HuH-7.5 (cell line): ENCODE data around the gene WWC2.
"Not testable (repeated sequence)": the region's sequence is repeated elsewhere in the genome, so short reads cannot be mapped to it uniquely, and the experiment has no call there.

Experiments
- DNase-seq: peaks from one replicate; pipeline ENCODE4 v3.0.0; 2011; ENCODE audit warnings: low spot score

The WWC2 gene

DNA sequence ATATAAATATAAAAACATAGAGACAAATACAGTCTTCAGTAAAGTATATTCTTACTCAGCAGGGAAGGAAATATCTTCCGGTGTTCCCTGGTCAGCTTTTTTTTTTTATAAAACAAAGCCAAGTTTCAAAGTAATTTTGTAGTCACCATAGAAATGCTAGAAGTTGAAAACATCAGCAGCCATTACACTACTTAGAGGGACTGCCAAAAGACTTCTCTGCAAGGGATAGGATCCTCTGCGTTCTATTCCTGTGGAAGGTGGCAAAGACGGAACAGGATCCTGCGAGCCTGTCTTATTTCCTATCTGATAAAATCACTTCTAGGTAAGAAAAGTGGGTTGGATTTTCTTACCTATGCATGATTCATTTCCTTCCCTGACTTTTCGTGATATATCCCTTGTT is 201.6 kb downstream of the WWC2 start:
- DNase-seq, result no peak

GRCh38 chr4:183303301-183303700 is 204.2 kb downstream of the WWC2 start:
- DNase-seq, result no peak

- no peak for DNase-seq
Measured at GRCh38 chr4:183304067-183304466, 205.0 kb downstream of the WWC2 start.

DNA sequence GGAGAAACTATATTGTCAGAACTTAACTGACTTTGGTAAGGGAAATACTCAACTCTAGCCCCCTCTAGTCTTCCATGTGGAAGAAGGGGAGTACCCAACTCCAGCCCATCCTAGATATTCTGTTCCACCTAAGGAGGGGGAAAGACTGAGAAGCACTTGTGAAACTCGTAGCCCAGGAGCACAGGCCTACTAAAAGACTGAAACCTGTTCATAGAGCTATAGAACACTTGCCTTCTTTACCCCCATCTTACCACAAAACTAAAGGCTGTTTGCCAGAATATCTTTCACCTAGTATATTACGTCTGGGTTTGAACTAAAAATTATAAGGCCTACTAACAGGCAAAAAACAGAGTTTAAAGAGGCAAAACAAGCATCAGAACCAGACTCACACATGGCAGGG is 205.5 kb downstream of the WWC2 start:
- no peak for DNase-seq

- DNase-seq, result no peak
Measured at GRCh38 chr4:183306811-183307210, 207.8 kb downstream of the WWC2 start.

DNA sequence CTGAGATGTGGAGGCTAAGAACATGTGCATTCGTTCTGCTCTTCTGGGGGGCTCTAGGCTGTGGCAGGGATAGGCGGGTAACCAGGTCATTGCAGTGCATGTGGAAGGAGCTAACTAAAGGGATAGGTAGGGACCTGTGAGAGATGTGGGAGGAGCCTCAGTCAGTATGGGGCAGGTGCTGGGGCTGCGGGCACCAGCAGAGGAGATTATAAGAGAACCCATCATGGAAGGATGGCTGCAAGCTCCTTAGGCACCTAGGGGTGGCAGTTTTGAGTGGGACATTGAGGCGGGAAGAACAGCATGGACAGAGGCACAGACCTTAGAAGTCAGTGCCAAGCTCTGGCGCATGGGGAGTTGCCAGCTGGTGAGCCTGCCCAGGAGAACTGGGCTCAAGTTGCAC is 213.8 kb downstream of the WWC2 start:
- DNase-seq, result no peak

GRCh38 chr4:183314336-183314735 is 215.3 kb downstream of the WWC2 start:
- DNase-seq, result no peak

GRCh38 chr4:183314806-183315205 is 215.7 kb downstream of the WWC2 start:
- DNase-seq, result no peak

GRCh38 chr4:183318656-183319055 is 219.6 kb downstream of the WWC2 start:
- DNase-seq, result no peak

DNA sequence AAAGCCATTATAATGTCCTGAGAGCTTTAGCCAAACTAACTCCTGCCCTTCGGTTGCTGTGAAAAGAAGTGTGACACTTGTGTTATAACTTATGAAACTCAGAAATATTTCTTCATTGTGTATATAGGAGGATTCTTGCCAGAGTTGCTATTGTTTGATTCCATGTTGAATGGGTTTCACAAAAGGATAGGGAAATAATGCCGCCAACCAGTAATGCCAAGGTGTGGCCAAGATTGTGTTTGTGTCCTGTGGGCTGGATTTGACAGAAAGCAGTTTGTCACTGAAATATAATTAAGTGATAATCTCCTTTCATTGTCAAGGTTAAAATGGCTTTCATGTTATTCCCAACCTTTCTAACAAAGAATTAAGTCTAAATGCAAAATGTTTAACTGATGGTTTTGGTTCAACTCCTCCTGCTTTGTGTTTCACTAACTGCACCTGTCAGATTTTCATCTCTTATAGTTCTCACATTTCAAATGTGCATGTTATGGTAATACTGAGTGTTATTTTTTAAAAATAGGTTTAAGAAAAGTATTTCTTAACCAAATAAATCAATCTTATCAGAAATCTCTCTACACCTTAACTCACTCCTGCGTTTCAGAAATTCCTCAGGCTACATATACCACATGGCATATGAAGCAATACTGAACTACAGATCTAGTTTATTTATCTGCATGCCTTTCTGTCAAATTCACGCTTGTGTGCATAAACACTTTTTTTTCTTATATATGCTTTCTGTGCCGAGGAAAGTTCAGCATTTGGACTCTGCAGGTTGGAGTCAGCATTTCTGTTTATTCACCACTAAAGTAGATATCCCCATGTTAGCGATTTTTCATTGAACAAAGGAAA is 221.4 kb downstream of the WWC2 start, which contains the start of gene CLDN22:
Gene CLDN22 (minus strand): TSS at position 66 of the 849 bp plus-strand sequence. CDS start 58 bp downstream, at position 8.
- no peak for DNase-seq

GRCh38 chr4:183321079-183321478 is 222.0 kb downstream of the WWC2 start:
- no peak for DNase-seq

DNA sequence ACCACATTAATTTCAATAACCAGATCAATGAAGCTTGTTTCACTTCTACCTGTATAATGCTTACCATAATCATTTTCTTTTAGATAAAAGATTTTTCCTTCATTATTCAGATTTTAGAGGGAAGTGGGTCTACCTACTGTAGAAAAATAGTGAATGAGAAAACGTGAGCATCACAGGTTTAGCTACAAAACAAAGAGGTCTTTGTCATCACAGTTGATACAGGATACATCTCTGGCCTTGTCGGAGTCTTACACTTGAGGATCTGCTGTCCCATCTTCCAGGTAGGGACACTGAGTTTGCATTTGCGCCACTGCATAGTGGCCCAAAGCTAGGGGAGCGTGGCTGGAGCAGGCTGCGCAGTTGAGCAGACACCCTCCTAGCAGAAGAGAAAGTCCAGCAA is 222.5 kb downstream of the WWC2 start:
- no peak for DNase-seq

DNA sequence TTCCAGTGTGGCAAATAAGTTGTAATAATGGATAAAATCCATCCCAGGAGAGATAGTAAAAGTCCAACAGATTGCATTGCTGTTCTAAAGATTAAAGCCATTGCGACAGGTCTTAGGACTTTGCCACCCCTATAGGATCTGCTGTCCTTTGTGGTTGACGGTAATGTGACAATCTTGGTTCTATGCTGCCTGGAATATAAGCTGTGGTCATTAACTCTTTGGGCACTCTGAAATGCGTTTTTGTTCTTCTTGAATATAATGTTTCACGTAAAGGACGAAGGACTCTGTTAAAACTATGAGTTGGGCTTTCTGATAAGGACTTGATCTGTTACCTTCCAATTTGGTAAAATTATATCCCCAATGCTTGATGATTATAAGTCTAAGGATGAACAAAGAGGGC is 223.3 kb downstream of the WWC2 start, which contains the start of gene CLDN24:
Gene CLDN24 (minus strand): TSS at position 101 of the 400 bp plus-strand sequence. CDS start 0 bp downstream, at position 101.
- DNase-seq, result no peak

GRCh38 chr4:183323295-183323694 is 224.2 kb downstream of the WWC2 start:
- DNase-seq, result no peak

DNA sequence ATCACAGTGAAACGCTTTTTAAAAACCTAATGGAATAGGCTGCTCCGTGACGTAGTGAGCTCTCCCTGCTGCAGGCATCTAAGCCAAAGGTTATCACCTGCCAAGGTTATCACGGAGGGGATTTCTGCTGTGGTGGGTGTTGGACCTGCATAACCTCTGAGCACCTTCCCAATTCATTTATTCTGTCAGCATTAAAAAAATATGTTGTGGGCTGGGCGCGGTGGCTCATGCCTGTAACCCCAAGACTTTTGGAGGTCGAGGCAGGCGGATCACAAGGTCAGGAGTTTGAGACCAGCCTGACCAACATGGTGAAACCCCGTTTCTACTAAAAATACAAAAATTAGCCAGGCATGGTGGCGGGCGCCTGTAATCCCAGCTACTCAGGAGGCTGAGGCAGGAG is 225.0 kb downstream of the WWC2 start:
- DNase-seq, result not testable (repeated sequence)

DNA sequence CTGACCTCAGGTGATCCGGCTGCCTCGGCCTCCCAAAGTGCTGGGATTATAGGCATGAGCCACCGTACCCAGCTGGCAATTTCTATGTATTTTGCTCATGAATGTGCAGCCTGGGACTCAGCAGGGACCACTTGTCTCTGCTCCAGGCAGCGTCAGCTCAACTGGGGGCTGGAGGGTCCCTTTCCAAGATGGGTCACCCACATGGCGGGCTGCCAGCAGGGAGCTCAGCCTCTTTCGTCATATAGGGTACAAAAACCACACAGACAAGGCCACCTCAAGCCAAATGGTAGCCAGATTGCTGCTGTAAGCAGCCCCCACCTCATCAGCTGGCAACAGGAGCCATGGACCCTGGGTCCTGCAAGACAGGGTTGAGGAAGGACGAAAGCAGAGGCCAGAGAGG is 225.6 kb downstream of the WWC2 start:
- no peak for DNase-seq

- not testable (repeated sequence) for DNase-seq
Measured at GRCh38 chr4:183326387-183326786, 227.3 kb downstream of the WWC2 start.

DNA sequence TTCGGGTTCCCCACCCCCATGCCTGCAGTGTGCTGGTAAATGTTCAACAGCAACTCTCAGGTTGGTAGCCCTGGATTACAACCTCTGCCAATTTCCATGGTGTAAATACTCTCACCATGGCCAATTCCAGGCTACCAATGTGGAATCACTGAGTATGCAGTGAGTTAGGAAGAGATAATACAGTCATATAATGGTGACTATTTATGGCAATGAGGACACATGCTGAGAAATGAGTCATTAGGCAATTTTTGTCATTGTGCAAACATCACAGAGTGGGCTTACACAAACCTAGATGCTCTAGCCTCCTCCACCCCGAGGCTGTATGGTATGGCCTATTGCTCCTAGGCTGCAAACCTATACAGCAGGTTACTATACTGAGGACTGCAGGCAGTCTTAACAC is 227.8 kb downstream of the WWC2 start:
- DNase-seq, result no peak

- DNase-seq, result no peak
Measured at GRCh38 chr4:183327827-183328226, 228.8 kb downstream of the WWC2 start.

- no peak for DNase-seq
Measured at GRCh38 chr4:183328832-183329231, 229.8 kb downstream of the WWC2 start.

- no peak for DNase-seq
Measured at GRCh38 chr4:183329244-183329643, 230.2 kb downstream of the WWC2 start.

DNA sequence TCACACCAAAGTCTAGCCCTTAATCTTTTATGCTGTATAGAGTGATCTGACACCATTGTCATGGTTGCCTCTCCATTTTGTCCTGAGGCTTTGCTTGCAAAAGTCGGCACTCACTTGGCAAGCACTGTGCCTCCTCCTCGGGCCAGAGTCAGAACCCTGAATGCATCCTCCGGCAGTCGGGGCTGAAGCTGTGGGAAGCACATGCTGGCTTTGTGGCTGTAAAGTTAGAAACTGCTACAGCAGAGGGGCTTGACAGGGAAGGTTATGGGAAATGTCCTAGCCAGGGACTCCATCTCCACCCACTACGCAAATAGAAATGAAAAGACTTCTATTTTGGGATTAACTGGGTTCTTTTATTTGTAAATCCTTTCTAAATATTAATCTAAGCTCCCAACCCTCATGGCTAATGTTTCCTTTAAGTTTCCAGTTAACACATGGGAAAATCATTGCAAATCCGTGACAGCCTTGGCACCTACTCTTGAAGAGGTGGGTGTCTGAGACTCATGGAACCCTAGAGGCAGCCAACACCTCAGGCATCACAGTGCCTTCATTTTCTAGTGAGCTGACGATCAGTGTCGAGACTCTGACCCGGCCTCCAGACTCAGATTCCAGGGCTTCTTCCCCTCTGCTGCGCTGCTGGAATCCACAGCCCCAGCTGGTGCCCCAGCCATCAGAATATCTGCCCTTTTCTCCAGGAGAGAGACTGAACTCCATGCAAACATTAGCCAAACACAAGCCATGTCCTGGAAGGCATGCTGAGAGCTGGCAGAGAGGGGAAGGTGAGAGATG is 231.1 kb downstream of the WWC2 start:
- DNase-seq, result no peak

DNA sequence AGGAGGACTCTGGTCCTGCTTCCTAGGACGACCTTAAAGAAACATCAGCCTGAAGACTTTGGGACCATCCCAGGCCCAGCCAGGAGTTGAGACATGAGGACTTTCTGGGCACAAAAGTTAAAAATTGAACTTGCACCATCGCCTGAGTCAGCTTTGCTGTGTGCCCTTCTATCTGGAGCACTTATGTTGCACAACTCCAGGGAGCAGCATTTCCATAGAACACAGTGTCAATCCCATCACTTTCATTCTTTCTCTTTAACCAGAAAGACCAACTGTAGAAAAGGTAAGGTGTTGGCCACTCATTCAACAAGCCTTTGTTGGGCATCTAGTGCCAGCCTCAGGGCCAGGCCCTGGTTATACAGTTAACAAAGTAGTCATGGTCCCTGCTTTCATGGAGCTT is 231.8 kb downstream of the WWC2 start:
- no peak for DNase-seq
